Thyroid gland (tissue), 4 donors: ENCODE results near the gene GPR37. TPM values are rescaled to one million over a fixed set of nuclear protein-coding genes. Genes with fewer than 3 reads are reported as not detected.

Source experiments
- DNase-seq, 2 donors: peaks; one replicate each; pipeline ENCODE4 v3.0.0-alpha.2; 2019
- H3K27ac ChIP-seq, 3 donors: fragments of 200-600 bp; sonication (generic); 1 replicate in 2 of 3; 2 replicates in 1 of 3; pipeline ENCODE4 v1.5.1; 2016 to 2019; ENCODE audit warnings: mild to moderate bottlenecking in 1 of 3, moderate library complexity in 1 of 3
- H3K27me3 ChIP-seq: fragments of 200-600 bp; sonication (generic); one replicate; pipeline ENCODE4 v1.5.1; 2019
- H3K36me3 ChIP-seq, 2 donors: fragments of 200-600 bp; sonication (generic); one replicate each; pipeline ENCODE4 v1.5.1; 2016 to 2019
- H3K4me1 ChIP-seq, 2 donors: fragments of 200-600 bp; sonication (generic); one replicate each; pipeline ENCODE4 v1.5.1; 2017 to 2019
- H3K4me3 ChIP-seq, 3 donors: fragments of 200-600 bp; sonication (generic); replicated peaks in 1 of 3; 1 replicate in 2 of 3; 2 replicates in 1 of 3; pipeline ENCODE4 v1.5.1; 2016; ENCODE audit warnings: mild to moderate bottlenecking in 1 of 3
- H3K9me3 ChIP-seq: fragments of 200-600 bp; sonication (generic); one replicate; pipeline ENCODE4 v1.5.1; 2017
- POLR2A ChIP-seq, 2 donors: fragments of 450-650 bp; IDR thresholded peaks; one replicate each; pipeline ENCODE4 v1.6.1; 2017; ENCODE audit warnings: antibody characterized with exemption in 2 of 2, mild to moderate bottlenecking in 2 of 2, moderate library complexity in 1 of 2
- WGBS, 2 donors: methylation state at CpG; one replicate each; pipeline ENCODE4 v1.1.5; 2017; 5-methylcytosine and 5-hydroxymethylcytosine counted together
- intact Hi-C: fragments of 100-400 bp; cut with DNase I; formaldehyde crosslinking; loops from one replicate; pipeline ENCODE4 v1.15.1; 2023
- total RNA-seq, 4 donors: library from RNA; depleted of rRNA; stranded (reverse); fragments of >200 nt; gene quantifications; one replicate each; pipeline ENCODE4 v1.2.3, GENCODE V29; 2016
- TF ChIP-seq, protein P1 (sequence below), 6 experiments: fragments of 200-600 bp in 3 of 6; fragments of 450-650 bp in 3 of 6; sonication (generic) in 3 of 6; IDR thresholded peaks; one replicate each; pipeline ENCODE4 v1.5.1; 2016 to 2019; ENCODE audit warnings: antibody characterized with exemption in 6 of 6, mild to moderate bottlenecking in 2 of 6, inconsistent platforms in 1 of 6, moderate library complexity in 1 of 6

The GPR37 gene
- total RNA-seq, 4 donors from 2014 or later: 0.13 to 0.22 (median 0.20) TPM; not detected in 1

- H3K4me1 ChIP-seq: no peaks in the 10 kb centered on the region
- TF ChIP-seq POLR2A (IDR thresholded peaks at IDR 0.05): no peak
- no peaks in the 10 kb centered on the region for H3K27me3 ChIP-seq
- WGBS, 2 donors: 79 to 84% methylated on average over 3 of the region's 3 CpGs
- no peak overlapping the region for H3K4me3 ChIP-seq
- H3K9me3 ChIP-seq: no peaks in the 10 kb centered on the region
- DNase-seq: no peak
- H3K36me3 ChIP-seq: no peaks in the 10 kb centered on the region
- no peak overlapping the region for H3K27ac ChIP-seq
- intact Hi-C loops: no loop called here
Measured at GRCh38 chr7:124698964-124699363, 66.6 kb downstream of the GPR37 start.

- Histone ChIP-seq H3K36me3 (no peaks in the 10 kb centered on the region), H3K27ac (no peak overlapping the region), H3K4me1 (no peaks in the 10 kb centered on the region), H3K9me3 (no peaks in the 10 kb centered on the region), H3K27me3 (no peaks in the 10 kb centered on the region), H3K4me3 (no peak overlapping the region)
- no peak for DNase-seq
- intact Hi-C loops: no loop called here
- WGBS, 2 donors: 95 to 96% methylated on average over 4 of the region's 4 CpGs
- TF ChIP-seq, protein P1, sequence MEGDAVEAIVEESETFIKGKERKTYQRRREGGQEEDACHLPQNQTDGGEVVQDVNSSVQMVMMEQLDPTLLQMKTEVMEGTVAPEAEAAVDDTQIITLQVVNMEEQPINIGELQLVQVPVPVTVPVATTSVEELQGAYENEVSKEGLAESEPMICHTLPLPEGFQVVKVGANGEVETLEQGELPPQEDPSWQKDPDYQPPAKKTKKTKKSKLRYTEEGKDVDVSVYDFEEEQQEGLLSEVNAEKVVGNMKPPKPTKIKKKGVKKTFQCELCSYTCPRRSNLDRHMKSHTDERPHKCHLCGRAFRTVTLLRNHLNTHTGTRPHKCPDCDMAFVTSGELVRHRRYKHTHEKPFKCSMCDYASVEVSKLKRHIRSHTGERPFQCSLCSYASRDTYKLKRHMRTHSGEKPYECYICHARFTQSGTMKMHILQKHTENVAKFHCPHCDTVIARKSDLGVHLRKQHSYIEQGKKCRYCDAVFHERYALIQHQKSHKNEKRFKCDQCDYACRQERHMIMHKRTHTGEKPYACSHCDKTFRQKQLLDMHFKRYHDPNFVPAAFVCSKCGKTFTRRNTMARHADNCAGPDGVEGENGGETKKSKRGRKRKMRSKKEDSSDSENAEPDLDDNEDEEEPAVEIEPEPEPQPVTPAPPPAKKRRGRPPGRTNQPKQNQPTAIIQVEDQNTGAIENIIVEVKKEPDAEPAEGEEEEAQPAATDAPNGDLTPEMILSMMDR (IDR thresholded peaks at IDR 0.05): no peak
- no peak for TF ChIP-seq POLR2A (IDR thresholded peaks at IDR 0.05)
Measured at GRCh38 chr7:124697746-124698145, 67.8 kb downstream of the GPR37 start.

Other genes starting within 250 kb of the GPR37 start
- 10 to 100 TPM; 30.6 to 48.4 (median 35.4) TPM for gene POT1, start 164.0 kb upstream of the GPR37 start, total RNA-seq